Umbilical cord (tissue), 2 donors: ENCODE measurements around the gene KCNH6. TPM values are rescaled to one million over a fixed set of nuclear protein-coding genes. Genes with fewer than 3 reads are reported as not detected.

Source experiments
- DNase-seq: peaks from one replicate; pipeline ENCODE4 v3.0.0-alpha.2; 2015; ENCODE audit warnings: low spot score
- total RNA-seq: library from RNA; depleted of rRNA; stranded (reverse); fragments of >200 nt; gene quantifications from one replicate; pipeline ENCODE4 v1.2.3, GENCODE V29; 2014; ENCODE audit warnings: low replicate concordance; ENCODE audit not compliant: insufficient read depth

Gene KCNH6
- total RNA-seq, 1 donor from 2014 or later, result not detected

- no peak for DNase-seq
Observed at GRCh38 chr17:63506627-63507026, 16.5 kb upstream of the KCNH6 start.

GRCh38 chr17:63511331-63511730 lies 11.8 kb upstream of the KCNH6 start:
- no peak for DNase-seq

- DNase-seq, result no peak
Observed at GRCh38 chr17:63512388-63512787, 10.8 kb upstream of the KCNH6 start.

GRCh38 chr17:63512896-63513644 lies 10.1 kb upstream of the KCNH6 start:
- no peak for DNase-seq

GRCh38 chr17:63514477-63514876 lies 8.7 kb upstream of the KCNH6 start:
- DNase-seq, result no peak

- DNase-seq, result no peak
Observed at GRCh38 chr17:63514974-63515373, 8.2 kb upstream of the KCNH6 start.

- no peak for DNase-seq
Observed at GRCh38 chr17:63515426-63515825, 7.7 kb upstream of the KCNH6 start.

- no peak for DNase-seq
Observed at GRCh38 chr17:63516910-63517824, 6.0 kb upstream of the KCNH6 start.

- no peak for DNase-seq
Observed at GRCh38 chr17:63517825-63518534, 5.2 kb upstream of the KCNH6 start.

GRCh38 chr17:63519116-63519881 lies 3.9 kb upstream of the KCNH6 start:
- no peak for DNase-seq

- DNase-seq, result no peak
Observed at GRCh38 chr17:63519972-63520882, 2.9 kb upstream of the KCNH6 start.

- no peak for DNase-seq
Observed at GRCh38 chr17:63524051-63524450, 893 bp downstream of the KCNH6 start.

- DNase-seq, result no peak
Observed at GRCh38 chr17:63525190-63525946, 2.2 kb downstream of the KCNH6 start.

GRCh38 chr17:63526861-63527260 lies 3.7 kb downstream of the KCNH6 start:
- DNase-seq, result no peak

- DNase-seq, result no peak
Observed at GRCh38 chr17:63528183-63528582, 5.0 kb downstream of the KCNH6 start.

GRCh38 chr17:63529711-63530556 lies 6.8 kb downstream of the KCNH6 start:
- no peak for DNase-seq

- no peak for DNase-seq
Observed at GRCh38 chr17:63530557-63531021, 7.4 kb downstream of the KCNH6 start.
